NCI-H2081 (cell line): Measurements from ENCODE around the gene TRRAP.
"Not testable (repeated sequence)": the region's sequence is repeated elsewhere in the genome, so short reads cannot be mapped to it uniquely, and the experiment has no call there.

Source experiments
- DNase-seq, 2 experiments: peaks; one replicate each; lab custom pipeline; 2025; lab: John Stamatoyannopoulos, UW

Gene TRRAP

GRCh38 chr7:98866351-98866750 lies 12.0 kb upstream of the TRRAP start:
- no peak for DNase-seq

GRCh38 chr7:98866765-98867164 lies 11.6 kb upstream of the TRRAP start:
- DNase-seq, result no peak

- no peak for DNase-seq
These were observed 9.9 kb upstream of the TRRAP start for GRCh38 chr7:98868450-98868849.

- no peak for DNase-seq
These were observed 9.2 kb upstream of the TRRAP start for GRCh38 chr7:98869027-98869596.

- DNase-seq, result no peak
These were observed 8.7 kb upstream of the TRRAP start, which contains the start of gene TMEM130 for GRCh38 chr7:98869597-98870120. Gene TMEM130, minus strand, starts transcription at chr7:98870014. Its CDS starts 153 bp downstream, at chr7:98869861.

- DNase-seq, result peak; percentile 12 to 26
These were observed 8.1 kb upstream of the TRRAP start for GRCh38 chr7:98870121-98870651.

GRCh38 chr7:98870807-98871491 lies 7.4 kb upstream of the TRRAP start:
- DNase-seq, result no peak

- peak in 1 of 2 experiments; percentile 4 for DNase-seq
These were observed 5.9 kb upstream of the TRRAP start for GRCh38 chr7:98872328-98872924.

GRCh38 chr7:98873610-98874009 lies 4.7 kb upstream of the TRRAP start:
- not testable (repeated sequence) for DNase-seq

- no peak for DNase-seq
These were observed 3.4 kb upstream of the TRRAP start for GRCh38 chr7:98874942-98875341.

- DNase-seq, result no peak
These were observed 2.8 kb upstream of the TRRAP start for GRCh38 chr7:98875501-98875900.

GRCh38 chr7:98877146-98877545 lies 1.2 kb upstream of the TRRAP start:
- DNase-seq, result no peak

GRCh38 chr7:98877692-98878364 lies 504 bp upstream of the TRRAP start:
- no peak for DNase-seq

GRCh38 chr7:98879198-98879978 lies 1.1 kb downstream of the TRRAP start:
- DNase-seq, result peak; percentile 41 to 73

GRCh38 chr7:98879979-98880315 lies 1.6 kb downstream of the TRRAP start:
- DNase-seq, result no peak

GRCh38 chr7:98880485-98880884 lies 2.2 kb downstream of the TRRAP start:
- DNase-seq, result no peak

GRCh38 chr7:98881561-98882315 lies 3.4 kb downstream of the TRRAP start:
- DNase-seq, result no peak

- no peak for DNase-seq
These were observed 6.1 kb downstream of the TRRAP start for GRCh38 chr7:98884416-98884815.

GRCh38 chr7:98887038-98887437 lies 8.7 kb downstream of the TRRAP start:
- no peak for DNase-seq

- DNase-seq, result no peak
These were observed 14.3 kb downstream of the TRRAP start for GRCh38 chr7:98892609-98893008.

- no peak for DNase-seq
These were observed 21.5 kb downstream of the TRRAP start for GRCh38 chr7:98899816-98900215.
